Naive B cell (primary cell): ENCODE results near the gene CDH24. TPM values are rescaled to one million over a fixed set of nuclear protein-coding genes. Genes with fewer than 3 reads are reported as not detected.
"Not testable (repeated sequence)": the region's sequence is repeated elsewhere in the genome, so short reads cannot be mapped to it uniquely, and the experiment has no call there.

Source experiments
- ATAC-seq, 2 donors: fragments of 150-1000 bp; cut with Tn5 transposase; 2 replicates each; pipeline ENCODE4 v1.10.0; 2021; ENCODE audit warnings: low read depth in 2 of 2, mild to moderate bottlenecking in 2 of 2, moderate library complexity in 2 of 2
- DNase-seq: peaks from one replicate; pipeline ENCODE4 v3.0.0; 2022
- H3K27ac Mint-ChIP-seq, 6 donors: one replicate each; pipeline ENCODE4 v1.8.0; 2020 to 2022; ENCODE audit warnings: mild to moderate bottlenecking in 6 of 6, mixed read lengths in 6 of 6, moderate library complexity in 5 of 6, inconsistent platforms in 2 of 6
- H3K27me3 Mint-ChIP-seq, 3 donors: one replicate each; pipeline ENCODE4 v1.8.0; 2021 to 2022; ENCODE audit warnings: mixed read lengths in 3 of 3, mild to moderate bottlenecking in 1 of 3
- H3K36me3 Mint-ChIP-seq, 2 donors: one replicate each; pipeline ENCODE4 v1.8.0; 2020 to 2022; ENCODE audit warnings: mixed read lengths in 2 of 2, inconsistent platforms in 1 of 2, mild to moderate bottlenecking in 1 of 2
- H3K4me1 Mint-ChIP-seq, 3 donors: one replicate each; pipeline ENCODE4 v1.8.0; 2020 to 2022; ENCODE audit warnings: mixed read lengths in 3 of 3, inconsistent platforms in 1 of 3, mild to moderate bottlenecking in 1 of 3, moderate library complexity in 1 of 3
- H3K4me3 Mint-ChIP-seq, 8 donors: one replicate each; pipeline ENCODE4 v1.8.0; 2020 to 2022; ENCODE audit warnings: mild to moderate bottlenecking in 8 of 8, mixed read lengths in 8 of 8, moderate library complexity in 8 of 8, inconsistent platforms in 2 of 8
- H3K9me3 Mint-ChIP-seq, 7 donors: one replicate each; pipeline ENCODE4 v1.8.0; 2020 to 2022; ENCODE audit warnings: mixed read lengths in 7 of 7, mild to moderate bottlenecking in 5 of 7, inconsistent platforms in 2 of 7, moderate library complexity in 1 of 7
- polyA plus RNA-seq, 6 donors: library from polyadenylated mRNA; unstranded; fragments of 300-500 nt; fragmentation: Illumina TruSeq; gene quantifications; one replicate each; pipeline ENCODE4 v1.2.3, GENCODE V29; 2021; ENCODE audit warnings: low read depth in 6 of 6

CDH24 gene
- polyA plus RNA-seq, 6 donors from 2014 or later, result 0.18 to 0.97 (median 0.39) TPM; not detected in 2

DNA sequence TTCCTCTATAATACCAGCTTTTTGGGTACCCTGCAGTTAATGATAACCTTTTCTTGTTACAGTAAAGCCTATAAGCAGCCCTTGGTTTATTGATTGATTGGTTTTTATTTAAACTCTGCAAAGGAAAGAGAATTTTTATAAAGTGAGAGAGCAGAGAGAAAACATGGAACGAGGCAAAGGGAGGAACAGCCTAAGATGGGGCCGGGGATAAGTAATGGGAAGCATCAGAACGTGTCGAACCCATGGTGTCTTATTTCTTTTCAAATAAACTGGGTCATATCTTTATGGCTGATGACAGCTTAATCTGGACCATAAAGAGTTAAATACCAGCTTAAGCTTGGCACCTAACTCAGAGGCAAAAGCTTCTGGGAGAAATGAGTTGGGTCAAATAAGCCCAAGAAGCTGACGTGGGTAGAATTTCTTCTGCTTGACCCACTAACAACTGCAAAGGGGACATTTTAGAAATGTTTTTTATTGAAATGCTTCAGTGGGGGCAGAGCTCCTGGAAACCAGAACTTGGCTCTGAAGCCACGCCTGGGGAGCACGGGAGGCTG, 35.4 kb downstream of the CDH24 start:
- Mint-ChIP-seq H3K27ac (peak overlapping the region in 2 of 6 donors; percentile 6 to 20), H3K4me3 (no peak overlapping the region), H3K36me3 (peaks cover 5 to 17% of the 10 kb centered on the region in 2 donors), H3K9me3 (no peaks in the 10 kb centered on the region), H3K27me3 (no peaks in the 10 kb centered on the region), H3K4me1 (peaks cover 5 to 6% (median 6%) of the 10 kb centered on the region in 3 donors)
- no peak for ATAC-seq
- DNase-seq, result no peak

DNA sequence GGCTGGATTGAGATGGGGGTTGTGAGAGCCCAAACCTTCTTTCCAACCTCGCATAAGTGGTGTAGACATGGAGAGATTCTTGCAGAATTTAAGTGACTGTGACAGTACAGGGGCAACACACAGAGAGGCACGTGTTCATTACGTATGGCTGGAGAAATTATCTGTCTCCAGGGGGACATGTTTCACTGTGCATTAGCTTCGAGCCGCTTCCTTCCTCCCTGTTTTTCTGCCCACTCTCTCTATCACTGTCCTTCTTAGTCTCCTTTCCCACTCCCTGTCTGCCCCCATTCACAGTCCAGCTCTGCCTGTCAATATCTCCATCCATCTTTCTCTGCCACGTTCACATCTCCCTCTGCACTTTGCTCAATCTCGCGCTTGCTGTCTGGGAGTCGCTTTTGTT, 35.9 kb downstream of the CDH24 start:
- Mint-ChIP-seq H3K27ac (peak overlapping the region in 1 of 6 donors; percentile 6), H3K27me3 (no peaks in the 10 kb centered on the region), H3K9me3 (no peaks in the 10 kb centered on the region), H3K4me1 (peaks cover 5 to 6% (median 6%) of the 10 kb centered on the region in 3 donors), H3K4me3 (peak overlapping the region in 1 of 8 donors; percentile 34), H3K36me3 (peaks cover 5 to 17% of the 10 kb centered on the region in 2 donors)
- DNase-seq (no peak), ATAC-seq (no peak)

DNA sequence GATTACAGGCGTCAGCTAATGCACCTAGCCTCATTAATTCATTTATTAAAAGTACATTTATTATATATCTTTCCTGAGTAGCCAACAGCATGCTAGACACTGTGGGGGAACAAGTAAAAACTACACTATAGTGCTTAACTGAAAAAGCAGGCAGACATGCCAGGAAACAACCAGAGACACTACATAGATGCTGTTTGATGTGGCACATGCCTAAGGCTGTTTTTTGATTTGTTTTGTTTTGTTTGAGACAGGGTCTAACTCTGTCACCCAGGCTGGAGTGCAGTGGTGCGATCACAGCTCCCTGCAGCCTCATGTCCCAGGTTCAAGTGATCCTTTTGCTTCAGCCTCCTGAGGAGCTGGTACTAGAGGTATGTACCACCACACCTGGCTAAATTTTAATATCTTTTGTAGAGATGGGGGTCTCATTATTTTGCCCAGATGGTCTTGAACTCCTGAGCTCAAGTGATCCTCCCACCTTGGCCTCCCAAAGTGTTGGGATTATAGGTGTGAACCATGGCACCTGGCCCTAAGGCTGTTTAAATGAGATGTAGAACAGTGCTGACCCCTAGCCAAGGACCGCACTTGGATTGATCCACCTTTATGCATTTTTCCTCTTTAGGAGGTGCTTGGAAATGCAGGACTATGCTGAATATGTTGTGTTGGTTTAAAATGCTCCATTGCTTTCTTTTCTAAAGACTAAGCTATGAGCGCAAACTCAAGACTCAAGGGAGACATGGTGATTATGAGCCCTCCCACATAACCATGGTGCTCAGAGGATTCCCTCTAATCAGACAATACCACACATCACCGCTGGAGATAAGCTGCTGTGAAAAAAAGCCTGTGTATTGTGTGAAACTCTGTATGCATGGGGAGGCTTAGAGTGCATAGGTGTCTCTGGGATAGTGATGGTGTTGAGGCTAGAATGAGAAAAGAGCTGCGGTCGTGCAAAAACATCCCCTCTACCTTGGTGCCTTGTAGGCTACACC, 36.9 kb downstream of the CDH24 start:
- Mint-ChIP-seq H3K27ac (peak overlapping the region in 1 of 6 donors; percentile 18), H3K9me3 (no peaks in the 10 kb centered on the region), H3K36me3 (peaks cover 5 to 10% of the 10 kb centered on the region in 2 donors), H3K4me3 (no peak overlapping the region), H3K4me1 (peaks cover 2 to 5% (median 5%) of the 10 kb centered on the region in 3 donors), H3K27me3 (no peaks in the 10 kb centered on the region)
- no peak for ATAC-seq
- no peak for DNase-seq

DNA sequence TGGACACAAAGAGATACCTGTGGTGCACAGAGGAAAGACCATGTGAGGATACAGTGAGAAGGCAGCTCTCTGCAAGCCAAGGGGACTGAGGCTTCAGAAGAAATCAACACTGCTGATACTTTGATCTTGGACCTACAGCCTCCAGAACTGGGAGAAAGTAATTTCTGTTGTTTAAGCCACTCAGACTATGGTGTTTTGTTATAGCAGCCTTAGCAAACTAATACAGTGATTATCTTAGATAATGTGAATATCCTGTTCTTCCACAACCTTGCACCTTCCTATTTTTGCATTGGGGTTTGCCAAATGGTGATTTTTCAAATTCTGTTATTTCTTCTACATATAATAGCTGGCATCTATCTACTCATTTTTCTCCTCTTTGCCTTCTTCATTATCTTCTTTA, 39.2 kb downstream of the CDH24 start:
- no peak for ATAC-seq
- Mint-ChIP-seq H3K9me3 (no peaks in the 10 kb centered on the region), H3K4me3 (no peak overlapping the region), H3K27me3 (no peaks in the 10 kb centered on the region), H3K36me3 (peaks cover 0 to 5% of the 10 kb centered on the region in 2 donors), H3K27ac (no peak overlapping the region), H3K4me1 (no peaks in the 10 kb centered on the region)
- no peak for DNase-seq

DNA sequence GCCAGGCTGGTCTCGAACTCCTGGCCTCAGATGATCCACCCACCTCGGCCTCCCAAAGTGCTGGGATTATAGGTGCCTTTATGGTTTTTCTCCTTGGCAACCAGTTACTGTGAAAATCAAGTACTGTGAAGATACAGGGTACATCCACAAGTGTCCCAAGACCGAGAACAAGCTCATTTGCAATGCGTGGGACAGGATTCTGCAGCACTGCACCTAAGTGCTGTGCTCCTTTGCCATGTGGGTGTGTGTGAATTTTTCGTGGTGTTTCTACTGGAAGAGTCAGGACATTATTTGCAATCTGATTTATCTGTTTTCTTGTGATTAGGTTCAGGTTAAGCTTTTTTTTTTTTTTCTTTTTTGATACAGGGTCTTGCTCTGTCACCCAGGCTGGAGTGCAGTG, 40.2 kb downstream of the CDH24 start:
- H3K4me3 Mint-ChIP-seq, result no peak overlapping the region
- no peaks in the 10 kb centered on the region for H3K4me1 Mint-ChIP-seq
- ATAC-seq (no peak), DNase-seq (no peak)
- H3K27ac Mint-ChIP-seq, result no peak overlapping the region
- no peaks in the 10 kb centered on the region for H3K9me3 Mint-ChIP-seq
- no peaks in the 10 kb centered on the region for H3K27me3 Mint-ChIP-seq
- H3K36me3 Mint-ChIP-seq, result peaks cover 0 to 5% of the 10 kb centered on the region in 2 donors

DNA sequence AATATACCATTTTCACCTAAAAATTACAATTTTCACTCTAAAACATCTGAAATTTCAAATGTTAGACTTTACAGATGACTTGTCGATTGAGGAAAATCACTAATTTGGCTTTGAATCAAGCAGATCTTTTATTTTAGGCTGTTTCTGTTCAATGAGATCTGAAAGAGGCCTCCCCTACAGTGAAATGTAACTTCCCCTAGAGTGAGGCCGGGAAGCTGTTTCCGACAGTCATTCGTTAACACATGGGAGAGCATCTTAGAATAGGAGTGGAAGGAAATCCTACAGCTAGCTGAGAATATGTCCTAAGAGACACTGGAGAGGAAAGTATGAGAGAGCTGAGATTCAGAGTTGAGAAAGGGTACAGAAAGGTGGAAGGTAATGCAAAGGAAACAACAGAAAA, 41.7 kb downstream of the CDH24 start:
- peaks cover 0 to 4% (median 0%) of the 10 kb centered on the region in 3 donors for H3K4me1 Mint-ChIP-seq
- no peak for DNase-seq

DNA sequence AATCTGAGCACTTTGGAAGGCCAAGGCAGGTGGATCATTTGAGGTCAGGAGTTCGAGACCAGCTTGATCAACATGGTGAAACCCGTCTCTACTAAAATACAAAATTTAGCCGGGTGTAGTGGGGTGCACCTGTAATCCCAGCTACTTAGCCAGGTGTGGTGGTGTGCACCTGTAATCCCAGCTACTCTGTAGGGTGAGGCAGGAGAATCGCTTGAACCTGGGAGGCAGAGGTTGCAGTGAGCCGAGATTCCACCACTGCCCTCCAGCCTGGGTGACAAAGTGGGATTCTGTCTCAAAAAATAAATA, 43.6 kb downstream of the CDH24 start:
- not testable (repeated sequence) for H3K36me3 Mint-ChIP-seq, H3K27me3 Mint-ChIP-seq, H3K9me3 Mint-ChIP-seq, H3K4me3 Mint-ChIP-seq, H3K27ac Mint-ChIP-seq, DNase-seq, ATAC-seq
- peaks cover 4 to 11% (median 10%) of the 10 kb centered on the region in 3 donors for H3K4me1 Mint-ChIP-seq

More for the DNA sequence above, 41.7 kb downstream of the CDH24 start:
- ATAC-seq, result no peak
- H3K4me3 Mint-ChIP-seq, result no peak overlapping the region
- no peaks in the 10 kb centered on the region for H3K9me3 Mint-ChIP-seq
- H3K36me3 Mint-ChIP-seq, result no peaks in the 10 kb centered on the region
- H3K27me3 Mint-ChIP-seq, result no peaks in the 10 kb centered on the region
- no peak overlapping the region for H3K27ac Mint-ChIP-seq

DNA sequence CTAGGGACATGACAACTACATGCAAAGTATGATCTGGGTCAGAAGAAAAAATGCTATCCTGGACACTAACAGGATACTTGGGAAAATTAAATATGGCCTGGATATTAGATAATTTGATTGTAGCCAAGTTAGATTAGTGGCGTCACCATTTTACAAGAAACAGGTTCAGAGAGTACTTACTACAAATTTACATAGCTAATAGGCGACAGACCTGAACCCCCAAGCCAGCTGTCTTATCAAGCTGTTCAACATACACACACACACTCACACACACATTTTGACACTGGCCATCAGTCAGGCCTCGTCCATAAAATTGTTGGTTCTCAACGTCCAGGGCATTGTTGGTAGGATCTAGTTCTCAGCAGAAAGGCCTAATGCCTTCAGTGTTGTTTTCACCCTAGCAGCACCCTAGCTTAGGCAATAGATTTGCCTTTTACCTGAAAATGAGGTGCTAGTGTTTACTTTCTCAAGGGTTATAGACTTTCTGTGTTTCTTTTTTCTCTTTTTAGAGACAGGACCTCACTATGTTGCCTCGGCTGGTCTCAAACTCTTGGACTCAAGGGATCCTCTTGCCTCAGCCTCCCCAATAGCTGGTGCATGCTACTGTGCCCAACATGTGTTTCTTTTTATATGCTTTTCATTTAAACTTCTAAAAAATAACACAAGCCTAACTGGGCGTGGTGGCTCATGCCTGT, 44.1 kb downstream of the CDH24 start:
- Mint-ChIP-seq H3K27me3 (no peaks in the 10 kb centered on the region), H3K4me1 (peaks cover 9 to 16% (median 14%) of the 10 kb centered on the region in 3 donors), H3K9me3 (no peaks in the 10 kb centered on the region), H3K36me3 (no peaks in the 10 kb centered on the region), H3K27ac (peak overlapping the region in 1 of 6 donors; percentile 43), H3K4me3 (peak overlapping the region in 1 of 8 donors; percentile 34)
- ATAC-seq (no peak), DNase-seq (no peak)

DNA sequence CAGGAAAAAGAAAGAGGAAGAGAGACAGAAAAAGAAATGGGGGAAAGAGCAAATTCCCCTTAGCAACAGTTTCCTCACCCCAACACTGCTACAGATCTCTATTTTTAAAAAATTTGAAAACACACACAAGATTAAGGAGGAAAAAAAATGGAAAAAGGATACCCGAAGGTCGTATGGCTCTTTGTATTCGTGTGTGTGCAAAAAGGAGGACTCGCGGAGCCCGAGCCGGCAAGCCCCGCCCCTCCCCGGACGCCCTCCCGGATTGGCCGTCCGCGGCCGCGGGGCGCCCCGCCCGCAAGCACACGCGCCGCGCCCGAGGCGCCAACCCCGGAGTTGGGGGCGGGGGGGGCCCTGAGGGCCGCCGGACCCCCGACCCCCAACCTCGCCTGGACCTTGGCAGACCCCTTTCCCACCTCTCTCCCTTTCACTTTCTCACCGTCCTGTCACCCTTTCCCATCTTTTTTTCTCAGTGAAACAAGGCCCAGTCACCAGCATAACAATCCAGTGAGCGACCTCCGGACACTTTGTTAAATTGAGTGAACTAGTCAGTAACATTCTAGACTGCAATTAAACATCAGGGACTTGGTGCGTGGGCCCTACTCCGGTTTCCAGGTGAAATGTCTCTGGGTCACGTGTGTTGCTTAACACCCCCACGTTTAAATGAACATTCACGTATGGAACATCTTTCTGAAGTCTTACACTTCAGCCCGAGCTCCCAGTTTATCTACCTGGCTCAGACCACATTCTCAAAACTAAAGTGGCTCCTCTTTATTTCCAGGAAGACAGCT, 47.2 kb downstream of the CDH24 start, which contains the start of gene C14orf93:
Gene C14orf93 (minus strand): TSS at position 205 of the 788 bp plus-strand sequence. CDS start 11,120 bp downstream, outside the sequence.
- Mint-ChIP-seq H3K27me3 (no peaks in the 10 kb centered on the region), H3K4me1 (peaks cover 10 to 42% (median 18%) of the 10 kb centered on the region in 3 donors), H3K4me3 (peak within 1 kb of the TSS; percentile 92 to 97 (median 95)), H3K9me3 (no peaks in the 10 kb centered on the region), H3K36me3 (no peaks in the 10 kb centered on the region), H3K27ac (peak within 1 kb of the TSS; percentile 88 to 97 (median 96))
- DNase-seq, result peak; percentile 69
- ATAC-seq, result peak; percentile 11 to 28

DNA sequence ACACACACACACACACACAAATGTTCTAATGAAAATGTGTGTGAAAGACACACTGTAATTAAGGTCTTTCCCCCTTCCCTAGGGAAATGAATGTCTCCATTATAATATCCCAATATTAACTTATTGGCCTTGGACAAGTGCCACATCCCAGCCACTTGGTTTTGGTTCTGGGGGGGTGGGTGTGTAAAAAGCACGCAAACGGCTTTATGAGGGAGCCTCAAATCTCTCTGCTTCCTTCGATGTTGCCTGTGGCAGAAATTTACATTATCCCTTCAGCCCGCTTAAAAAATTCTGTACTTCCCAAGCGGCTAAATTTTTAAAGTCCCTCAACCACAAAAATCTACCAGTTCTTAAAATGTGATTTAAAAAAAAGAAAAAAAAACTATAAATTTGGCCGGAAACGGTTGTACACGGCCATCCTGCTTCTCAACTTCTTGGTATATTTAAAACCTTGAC, 47.8 kb downstream of the CDH24 start:
- peak overlapping the region; percentile 89 to 97 (median 94) for H3K4me3 Mint-ChIP-seq
- DNase-seq, result no peak
- H3K4me1 Mint-ChIP-seq, result peaks cover 10 to 45% (median 18%) of the 10 kb centered on the region in 3 donors
- no peaks in the 10 kb centered on the region for H3K27me3 Mint-ChIP-seq
- no peaks in the 10 kb centered on the region for H3K9me3 Mint-ChIP-seq
- H3K36me3 Mint-ChIP-seq, result no peaks in the 10 kb centered on the region
- peak overlapping the region; percentile 73 to 95 (median 89) for H3K27ac Mint-ChIP-seq
- ATAC-seq, result no peak

DNA sequence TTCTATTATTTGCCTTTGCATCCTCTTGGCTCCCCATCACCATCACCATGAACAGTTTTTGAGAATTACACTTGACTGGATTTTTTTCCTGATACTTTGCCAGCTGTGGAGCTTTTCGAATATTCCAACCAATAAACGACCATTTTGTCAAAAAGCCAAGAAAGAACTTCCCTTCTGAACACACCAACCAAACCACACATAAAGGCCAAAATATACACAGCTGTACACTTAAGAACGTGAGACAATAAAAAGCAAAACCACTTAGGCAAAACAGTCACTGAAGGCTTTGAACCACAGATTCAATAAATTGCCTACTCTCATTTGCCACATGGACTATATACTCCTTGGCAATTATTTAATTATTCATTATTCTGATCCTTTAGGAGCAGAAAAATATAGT, 48.5 kb downstream of the CDH24 start:
- H3K9me3 Mint-ChIP-seq, result no peaks in the 10 kb centered on the region
- DNase-seq, result no peak
- ATAC-seq, result no peak
- H3K27ac Mint-ChIP-seq, result peak overlapping the region in 5 of 6 donors; percentile 1 to 88 (median 57)
- H3K4me3 Mint-ChIP-seq, result peak overlapping the region in 7 of 8 donors; percentile 16 to 97 (median 94)
- H3K36me3 Mint-ChIP-seq, result no peaks in the 10 kb centered on the region
- H3K4me1 Mint-ChIP-seq, result peaks cover 10 to 45% (median 18%) of the 10 kb centered on the region in 3 donors
- H3K27me3 Mint-ChIP-seq, result no peaks in the 10 kb centered on the region

DNA sequence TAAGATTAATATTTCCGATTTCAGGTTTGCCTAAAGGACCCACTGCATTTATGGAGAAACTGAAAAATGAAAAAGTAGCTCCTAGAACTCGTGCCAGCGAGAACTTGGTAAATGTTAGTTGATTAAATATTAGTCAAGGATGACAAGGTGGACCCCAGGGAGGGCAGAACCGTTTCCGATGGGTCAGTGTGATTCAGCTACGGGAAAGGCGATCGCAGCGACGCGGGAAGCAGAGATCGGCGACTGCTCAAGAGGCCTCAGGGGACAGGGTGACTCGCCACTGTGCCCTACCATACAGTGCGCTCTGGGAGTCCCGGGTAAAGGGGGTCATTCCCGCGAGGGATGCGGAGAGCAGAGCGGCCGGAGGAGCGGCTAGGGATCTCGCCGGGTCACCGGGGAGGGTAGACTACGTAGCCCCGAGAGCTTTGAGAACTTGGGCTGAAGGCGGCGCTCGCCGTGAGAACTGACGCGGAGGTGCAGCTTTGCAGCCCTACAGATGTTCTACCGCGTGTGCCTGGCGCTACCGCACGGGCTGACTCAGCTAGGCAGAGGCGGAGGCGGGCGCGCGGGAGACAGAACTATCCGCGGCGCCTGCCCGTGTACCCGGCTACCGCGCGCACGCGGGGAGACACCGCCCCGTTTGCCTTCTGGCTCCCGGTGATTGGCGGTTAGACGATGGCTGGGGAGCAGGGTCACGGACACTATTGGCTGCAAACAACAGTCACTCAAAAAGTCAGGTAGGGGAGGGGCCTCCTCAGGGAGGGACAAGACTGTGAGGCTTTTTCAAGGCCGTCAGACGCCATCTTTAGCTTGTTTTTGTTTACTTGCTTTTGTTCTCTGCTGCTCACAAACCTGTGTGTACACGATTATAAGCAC, 50.5 kb downstream of the CDH24 start:
- Mint-ChIP-seq H3K27ac (peak overlapping the region; percentile 88 to 97 (median 97)), H3K9me3 (no peaks in the 10 kb centered on the region), H3K36me3 (no peaks in the 10 kb centered on the region), H3K27me3 (no peaks in the 10 kb centered on the region), H3K4me3 (peak overlapping the region; percentile 94 to 99 (median 98)), H3K4me1 (peaks cover 10 to 45% (median 18%) of the 10 kb centered on the region in 3 donors)
- DNase-seq (peak; percentile 98), ATAC-seq (peak; percentile 91 to 92)
